Fibroblast of the aortic adventitia (primary cell): ENCODE measurements around the gene PPARD. TPM values are rescaled to one million over a fixed set of nuclear protein-coding genes. Genes with fewer than 3 reads are reported as not detected.

Source experiments
- DNase-seq: peaks from one replicate; pipeline ENCODE4 v3.0.0-alpha.2; 2010; ENCODE audit warnings: low read depth
- H3K4me3 ChIP-seq: 2 replicates; pipeline ENCODE4 v1.5.1; 2011; ENCODE audit warnings: low read depth, mild to moderate bottlenecking, control low read depth, low read length, moderate library complexity
- CTCF ChIP-seq: IDR thresholded peaks from 2 replicates; pipeline ENCODE4 v1.5.1; 2011; ENCODE audit warnings: mild to moderate bottlenecking, low read length, control low read depth, inconsistent platforms; ENCODE audit not compliant: insufficient read depth
- total RNA-seq: library from RNA; depleted of rRNA; stranded (reverse); fragments of >200 nt; gene quantifications from 2 replicates; pipeline ENCODE4 v1.2.3, GENCODE V29; 2012; ENCODE audit warnings: low replicate concordance

The PPARD gene
- total RNA-seq, 1 donor = 10.4 TPM

GRCh38 chr6:35392773-35393672 is 50.7 kb downstream of the PPARD start:
- TF ChIP-seq CTCF = no peak
- DNase-seq = no peak
- H3K4me3 ChIP-seq = no peak overlapping the region

GRCh38 chr6:35396991-35397390 is 54.6 kb downstream of the PPARD start:
- no peak for DNase-seq
- no peak for TF ChIP-seq CTCF
- H3K4me3 ChIP-seq = no peak overlapping the region

- H3K4me3 ChIP-seq = no peak overlapping the region
- TF ChIP-seq CTCF = no peak
- DNase-seq = no peak
Observed at GRCh38 chr6:35397806-35398418, 55.6 kb downstream of the PPARD start.

- no peak for DNase-seq
- no peak for TF ChIP-seq CTCF
- no peak overlapping the region for H3K4me3 ChIP-seq
Observed at GRCh38 chr6:35398526-35398925, 56.2 kb downstream of the PPARD start.

- no peak for DNase-seq
- TF ChIP-seq CTCF = no peak
Observed at GRCh38 chr6:35400111-35400510, 57.8 kb downstream of the PPARD start.

GRCh38 chr6:35400901-35401311 is 58.5 kb downstream of the PPARD start:
- no peak overlapping the region for H3K4me3 ChIP-seq
- no peak for TF ChIP-seq CTCF
- DNase-seq = no peak

More at GRCh38 chr6:35400111-35400510, 57.8 kb downstream of the PPARD start:
- H3K4me3 ChIP-seq = no peak overlapping the region
